ENCODE results near the gene SPAG6.
A peak's percentile ranks its signal among the peaks of the same experiment; 100 is the strongest.
"Not testable (repeated sequence)": the region's sequence is repeated elsewhere in the genome, so short reads cannot be mapped to it uniquely, and the experiment has no call there.

SPAG6 gene

GRCh38 chr10:22372298-22372697 lies 27.0 kb downstream of the SPAG6 start:
- DNase-seq (ENCODE audit: low spot score): no peak

GRCh38 chr10:22372917-22373316 lies 27.6 kb downstream of the SPAG6 start:
- no peak for DNase-seq (ENCODE audit: low spot score)

DNA sequence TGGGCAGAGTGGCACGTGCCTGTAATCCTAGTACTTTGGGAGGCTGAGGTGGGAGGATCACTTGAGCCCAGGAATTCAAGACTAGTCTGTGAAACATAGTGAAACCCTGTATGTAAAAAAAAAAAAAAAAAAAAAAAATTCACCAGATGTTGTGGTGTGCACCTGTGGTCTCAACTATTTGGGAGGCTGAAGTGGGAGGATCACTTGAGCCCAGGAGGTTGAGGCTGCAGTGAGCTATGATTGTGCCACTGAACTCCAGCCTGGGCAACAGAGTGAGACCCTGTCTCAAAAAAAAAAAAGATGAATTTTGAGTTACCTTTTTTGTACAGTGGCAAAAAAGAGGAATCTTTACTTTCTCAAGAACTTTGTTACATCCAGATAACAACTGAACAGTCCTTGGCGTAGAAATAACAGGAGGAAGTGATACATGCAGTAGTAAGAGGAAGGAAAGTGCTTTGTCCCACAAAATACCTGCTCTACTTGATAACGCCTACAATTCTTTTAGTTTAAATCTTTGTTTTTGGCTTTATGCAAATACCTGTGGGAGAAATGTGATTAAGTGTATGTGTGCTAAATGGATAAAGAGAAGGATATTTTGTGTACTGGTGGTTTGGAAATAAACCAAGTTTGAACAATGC lies 29.3 kb downstream of the SPAG6 start:
- DNase-seq (ENCODE audit: low spot score): no peak

DNA sequence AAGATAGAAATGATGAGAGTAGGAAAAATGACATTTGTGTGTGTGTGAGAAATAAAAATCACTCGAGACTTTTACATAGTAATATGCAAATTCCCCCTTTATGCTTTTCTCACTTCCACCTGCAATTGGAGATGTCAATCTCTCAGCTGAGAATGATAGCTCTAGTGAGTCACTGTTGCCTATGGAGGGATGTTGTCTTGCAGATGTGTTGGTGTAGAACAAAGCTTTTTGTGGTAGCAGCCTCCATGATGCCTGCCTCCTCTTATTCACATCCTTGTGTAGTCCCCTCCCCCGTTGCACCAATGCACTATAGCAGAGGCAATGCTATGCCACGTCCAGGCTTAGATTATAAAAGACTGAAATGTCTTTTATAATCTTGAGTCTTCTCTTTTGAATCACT lies 33.8 kb downstream of the SPAG6 start:
- DNase-seq (ENCODE audit: low spot score): no peak

DNA sequence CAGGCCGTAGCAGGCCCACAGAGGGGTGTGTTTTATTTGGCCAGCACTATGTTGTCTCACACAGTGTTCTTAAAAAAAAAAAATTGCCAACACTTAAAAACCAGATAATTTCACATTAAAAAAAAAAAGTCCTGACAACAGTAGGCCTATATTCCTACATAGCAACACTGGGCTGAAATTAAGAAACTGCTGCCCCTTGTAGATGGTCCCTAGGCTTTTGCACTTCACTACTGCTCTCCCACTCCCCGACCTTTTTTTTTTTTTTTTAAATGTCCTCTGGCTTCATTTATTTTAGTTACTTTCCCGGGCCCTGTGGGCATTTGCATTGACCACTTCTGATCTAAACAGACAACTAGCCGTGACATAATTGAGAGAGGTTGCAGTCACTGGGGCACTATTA lies 36.0 kb downstream of the SPAG6 start:
- DNase-seq (ENCODE audit: low spot score): no peak

DNA sequence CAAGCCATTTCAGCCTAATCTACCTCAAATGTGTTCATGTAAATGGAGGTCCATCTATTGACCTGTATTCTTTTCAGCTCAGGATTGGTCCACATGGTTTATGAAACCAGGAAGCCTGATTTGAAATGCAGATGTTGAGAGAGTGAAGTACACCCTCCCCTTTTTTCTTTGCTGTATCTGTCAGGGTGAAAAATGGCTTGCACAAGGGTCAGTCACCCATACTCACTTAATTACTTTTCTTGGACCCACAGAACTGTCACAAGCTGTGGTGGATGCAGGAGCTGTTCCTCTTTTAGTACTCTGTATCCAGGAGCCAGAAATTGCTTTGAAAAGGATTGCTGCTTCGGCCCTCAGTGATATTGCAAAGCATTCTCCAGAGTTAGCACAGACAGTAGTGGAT lies 41.2 kb downstream of the SPAG6 start:
- DNase-seq (ENCODE audit: low spot score): no peak

DNA sequence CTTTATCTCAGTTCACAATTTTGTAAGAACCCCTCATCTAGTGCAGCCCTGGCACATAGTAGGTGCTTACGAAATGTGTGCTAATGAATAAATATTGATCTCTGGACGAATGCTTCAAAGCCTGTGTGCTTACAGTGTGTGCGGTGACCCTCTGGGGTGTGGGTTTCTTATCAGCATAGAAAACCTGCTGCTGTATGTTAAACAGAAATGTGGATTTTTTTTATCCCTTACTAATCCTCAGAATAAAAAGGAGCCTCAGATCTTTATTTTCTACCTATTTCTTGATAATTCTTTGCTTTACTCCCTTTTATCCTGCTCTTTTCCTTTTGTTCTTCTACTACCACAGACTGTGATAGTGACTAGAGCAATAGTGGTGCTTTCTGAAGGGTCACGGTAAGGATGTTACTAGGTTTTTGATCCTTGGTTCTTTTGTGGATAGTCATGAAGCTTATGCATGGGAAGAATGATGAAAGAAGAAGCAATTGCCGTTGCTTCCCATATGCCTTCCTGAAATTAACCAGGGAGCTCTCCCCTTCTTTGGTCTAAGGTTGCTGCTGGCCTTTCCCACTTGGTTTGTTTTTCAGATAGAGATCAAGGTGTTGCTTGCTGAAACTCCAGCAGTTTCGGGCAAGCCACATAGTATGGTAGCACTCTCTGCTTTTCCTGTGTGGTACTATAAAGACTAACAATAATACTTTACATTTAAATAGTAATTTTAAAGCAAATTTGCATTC lies 44.7 kb downstream of the SPAG6 start:
- no peak for DNase-seq (ENCODE audit: low spot score)

DNA sequence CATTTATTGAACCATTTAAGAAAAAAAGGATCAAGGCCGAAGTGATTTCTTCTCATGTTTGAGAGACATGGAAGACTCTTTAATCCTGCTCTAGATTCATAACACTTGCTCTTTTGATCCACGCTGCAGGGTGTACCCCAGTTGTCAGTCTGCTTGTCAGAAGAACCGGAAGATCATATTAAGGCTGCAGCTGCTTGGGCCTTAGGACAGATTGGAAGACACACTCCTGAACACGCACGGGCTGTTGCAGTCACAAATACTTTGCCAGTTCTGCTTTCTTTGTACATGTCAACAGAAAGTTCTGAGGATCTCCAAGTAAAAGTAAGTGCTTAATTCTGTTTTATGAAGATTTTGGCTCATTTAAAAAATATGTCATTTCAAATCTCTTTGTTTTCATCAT lies 46.3 kb downstream of the SPAG6 start:
- no peak for DNase-seq (ENCODE audit: low spot score)

GRCh38 chr10:22396195-22396594 lies 50.9 kb downstream of the SPAG6 start:
- not testable (repeated sequence) for DNase-seq (ENCODE audit: low spot score)

GRCh38 chr10:22406916-22407315 lies 61.6 kb downstream of the SPAG6 start:
- DNase-seq (ENCODE audit: low spot score): not testable (repeated sequence)

DNA sequence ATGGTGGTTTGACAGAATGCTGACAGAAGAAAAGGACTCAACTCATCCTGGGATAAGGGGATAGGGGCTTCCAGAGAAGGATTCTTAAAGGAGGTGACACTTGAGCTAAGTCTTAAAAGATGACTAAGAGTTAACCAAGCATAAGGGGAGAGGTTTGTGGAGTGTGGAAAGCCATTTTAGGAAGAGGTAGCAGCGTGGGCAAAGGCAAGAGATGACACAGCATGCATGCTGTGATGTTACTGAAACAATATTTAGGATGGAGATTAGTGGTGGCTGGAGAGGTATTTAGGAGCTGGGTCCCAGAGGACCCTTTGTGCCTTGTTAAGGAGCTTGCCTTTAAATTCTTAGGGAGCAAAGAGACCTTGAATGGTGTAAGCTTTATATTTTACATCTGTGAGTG lies 65.1 kb downstream of the SPAG6 start:
- no peak for DNase-seq (ENCODE audit: low spot score)

DNA sequence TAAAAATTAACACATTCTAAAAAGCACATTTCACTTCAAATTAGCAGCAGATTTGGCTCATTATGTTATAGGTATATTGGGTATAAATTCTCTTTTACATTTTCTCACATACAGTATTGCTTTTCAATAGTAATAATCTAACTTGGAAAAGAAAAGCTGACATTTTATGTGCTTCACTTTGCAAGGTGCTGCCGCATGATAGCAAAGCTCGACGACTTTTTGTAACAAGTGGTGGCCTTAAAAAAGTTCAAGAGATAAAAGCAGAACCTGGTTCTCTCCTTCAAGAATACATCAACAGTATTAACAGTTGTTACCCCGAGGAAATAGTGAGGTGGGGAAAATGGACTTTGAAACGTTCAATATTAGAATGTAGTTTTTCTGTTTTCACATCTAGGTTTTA lies 65.5 kb downstream of the SPAG6 start:
- DNase-seq (ENCODE audit: low spot score): no peak

- no peak for DNase-seq (ENCODE audit: low spot score)
Measured at GRCh38 chr10:22414146-22414545, 68.8 kb downstream of the SPAG6 start.

GRCh38 chr10:22415072-22415471 lies 69.8 kb downstream of the SPAG6 start:
- no peak for DNase-seq (ENCODE audit: low spot score)

- DNase-seq (ENCODE audit: low spot score): no peak
Measured at GRCh38 chr10:22417736-22418268, 72.5 kb downstream of the SPAG6 start.

GRCh38 chr10:22420787-22421517 lies 75.7 kb downstream of the SPAG6 start:
- no peak for DNase-seq (ENCODE audit: low spot score)

DNA sequence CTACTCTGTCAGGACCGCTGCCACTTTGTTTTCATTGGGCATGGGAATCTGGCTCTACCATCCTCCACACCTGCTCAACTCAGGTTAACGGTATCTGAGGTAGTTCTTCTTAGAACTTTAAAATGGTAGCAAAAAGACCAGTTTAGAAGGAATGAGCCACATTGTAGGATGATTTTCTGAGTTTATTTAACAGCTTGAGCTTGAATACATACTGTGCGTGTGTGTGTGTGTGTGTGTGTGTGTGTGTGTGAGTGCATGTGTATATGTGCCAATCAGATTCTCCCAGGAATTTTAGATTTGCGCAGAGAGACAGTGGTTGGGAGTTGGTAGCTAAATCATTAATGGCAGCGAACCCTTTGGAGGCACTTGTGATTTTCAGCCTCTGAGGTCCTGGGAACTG lies 81.4 kb downstream of the SPAG6 start:
- DNase-seq (ENCODE audit: low spot score): no peak

DNA sequence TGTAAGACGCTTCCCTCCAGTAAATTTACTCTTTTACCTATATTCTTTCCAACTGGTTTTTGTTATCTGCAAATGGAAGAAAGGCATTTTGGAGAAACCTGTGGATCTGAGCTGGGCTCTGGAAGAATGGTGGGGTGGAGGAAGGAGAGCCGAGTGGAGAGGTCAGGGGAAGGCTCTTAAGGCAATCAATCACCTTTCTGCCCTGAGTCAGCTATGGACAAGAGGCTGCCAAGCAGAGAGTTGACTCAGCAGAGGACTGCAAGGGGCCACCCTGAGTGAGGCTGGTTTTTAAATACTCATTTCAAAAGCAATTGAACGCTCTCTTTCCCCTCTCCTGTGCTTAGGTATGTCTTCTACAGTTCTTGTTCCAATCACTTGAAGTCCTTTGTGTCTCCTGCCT lies 81.8 kb downstream of the SPAG6 start:
- DNase-seq (ENCODE audit: low spot score): no peak

DNA sequence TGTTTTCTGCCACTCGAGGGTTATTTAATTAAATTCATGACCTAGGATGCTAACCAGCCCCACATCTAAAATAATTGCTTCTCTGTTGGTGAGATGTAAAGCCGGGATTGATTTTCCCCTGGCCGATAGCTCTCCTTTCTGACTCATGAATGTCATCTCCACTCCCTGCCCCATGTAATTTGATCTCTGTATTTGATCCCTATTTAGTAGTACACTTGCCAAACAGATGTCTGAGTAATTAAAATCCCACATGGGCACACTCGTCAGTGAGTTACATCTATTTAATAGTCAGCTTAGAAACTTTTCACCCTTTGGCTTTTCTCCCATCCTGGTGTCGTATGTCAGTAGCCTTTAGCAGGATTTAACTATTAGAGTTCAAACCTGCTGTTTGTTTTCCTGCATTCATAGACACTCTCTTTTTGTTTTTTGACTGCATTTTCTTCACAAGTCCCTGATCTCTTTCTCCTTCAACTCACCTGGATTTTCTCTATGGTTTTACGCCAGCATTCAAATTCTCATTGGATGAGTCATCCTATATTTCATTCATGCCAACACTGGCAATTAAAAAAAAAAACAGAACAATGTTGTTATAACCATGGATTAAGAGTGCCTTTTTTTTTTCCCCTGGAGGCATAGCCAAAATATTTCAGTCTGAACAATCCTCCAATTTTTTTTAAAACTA lies 82.7 kb downstream of the SPAG6 start:
- no peak for DNase-seq (ENCODE audit: low spot score)

GRCh38 chr10:22429146-22429545 lies 83.8 kb downstream of the SPAG6 start:
- no peak for DNase-seq (ENCODE audit: low spot score)

DNA sequence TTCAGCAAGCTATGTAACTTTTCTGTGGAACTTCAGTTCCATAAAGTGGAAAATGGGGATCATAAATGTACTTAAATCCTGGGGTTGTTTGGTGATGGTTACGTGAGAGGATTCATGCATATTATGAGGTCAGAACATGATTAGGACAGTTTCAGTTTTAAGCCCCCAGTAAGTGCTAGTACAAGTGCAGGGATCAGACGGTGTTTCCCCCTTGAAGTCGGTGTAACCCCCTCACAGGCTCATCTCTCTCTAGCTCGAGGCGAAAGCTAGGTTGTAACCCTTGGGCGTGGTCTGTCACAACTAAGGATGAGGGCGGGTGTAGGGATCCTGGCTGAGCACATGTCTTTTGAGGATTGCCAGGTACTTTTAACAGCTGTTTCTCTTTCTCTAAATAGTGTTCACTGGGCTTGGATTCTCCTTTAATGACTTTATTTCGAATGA lies 84.7 kb downstream of the SPAG6 start:
- DNase-seq (ENCODE audit: low spot score): no peak

DNA sequence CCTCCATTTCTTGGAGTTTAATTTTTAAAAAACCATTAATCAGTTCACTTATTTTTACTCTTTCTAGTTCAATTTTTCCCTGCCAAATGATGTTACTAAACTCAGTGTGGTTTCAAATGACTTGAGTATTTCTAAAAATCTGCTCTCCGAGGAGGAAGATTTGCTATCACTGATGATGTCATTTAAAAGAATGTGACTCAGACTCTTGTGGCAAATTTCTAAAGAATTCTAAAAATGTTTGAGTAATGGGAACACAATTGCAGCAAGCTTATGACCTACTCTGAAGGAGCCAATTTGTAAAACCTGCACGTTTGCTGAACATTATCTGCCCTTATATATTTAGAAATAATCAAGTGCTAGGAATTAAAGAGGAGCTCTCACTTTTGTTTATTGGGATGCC lies 88.6 kb downstream of the SPAG6 start:
- DNase-seq (ENCODE audit: low spot score): peak; percentile 63

Data from putamen (tissue), 1 donor.